Stimulated activated CD8-positive, alpha-beta memory T cell treated with anti-CD3 and anti-CD28 coated beads, Interleukin-4, amount 100 ng/mL, for 48 hours (primary cell): Measurements from ENCODE around the gene NEK10.
A peak's percentile ranks its signal among the peaks of the same experiment; 100 is the strongest.
"Not testable (repeated sequence)": the region's sequence is repeated elsewhere in the genome, so short reads cannot be mapped to it uniquely, and the experiment has no call there.

Experiments used
- DNase-seq: peaks from one replicate; pipeline ENCODE4 v3.0.0-alpha.2; 2020

Gene NEK10

GRCh38 chr3:27368831-27369607, at the start of gene NEK10:
TSS of gene NEK10 (minus strand) at chr3:27369383. CDS start at chr3:27352882, 16,501 bp downstream.
- DNase-seq, result peak; percentile 92

GRCh38 chr3:27415202-27415601, 46.0 kb upstream of the NEK10 start:
- DNase-seq, result no peak

GRCh38 chr3:27392950-27393679, 23.9 kb upstream of the NEK10 start:
- no peak for DNase-seq

GRCh38 chr3:27392414-27392813, 23.2 kb upstream of the NEK10 start:
- DNase-seq, result not testable (repeated sequence)

GRCh38 chr3:27391796-27392195, 22.6 kb upstream of the NEK10 start:
- DNase-seq, result no peak

- DNase-seq, result no peak
Observed at GRCh38 chr3:27387625-27388024, 18.4 kb upstream of the NEK10 start.

- DNase-seq, result no peak
Observed at GRCh38 chr3:27385504-27385903, 16.3 kb upstream of the NEK10 start.

GRCh38 chr3:27384191-27384590, 15.0 kb upstream of the NEK10 start:
- no peak for DNase-seq

- no peak for DNase-seq
Observed at GRCh38 chr3:27380433-27381357, 11.5 kb upstream of the NEK10 start.

GRCh38 chr3:27378331-27378730, 9.1 kb upstream of the NEK10 start:
- no peak for DNase-seq

GRCh38 chr3:27376109-27376772, 7.1 kb upstream of the NEK10 start:
- DNase-seq, result no peak

- no peak for DNase-seq
Observed at GRCh38 chr3:27366062-27366591, 3.1 kb downstream of the NEK10 start.

- DNase-seq, result no peak
Observed at GRCh38 chr3:27360113-27361078, 8.8 kb downstream of the NEK10 start.

- no peak for DNase-seq
Observed at GRCh38 chr3:27358372-27358771, 10.8 kb downstream of the NEK10 start.

GRCh38 chr3:27357665-27358258, 11.4 kb downstream of the NEK10 start:
- DNase-seq, result peak; percentile 67

GRCh38 chr3:27356976-27357375, 12.2 kb downstream of the NEK10 start:
- DNase-seq, result no peak

GRCh38 chr3:27354588-27355203, 14.5 kb downstream of the NEK10 start:
- DNase-seq, result no peak

- no peak for DNase-seq
Observed at GRCh38 chr3:27354161-27354560, 15.0 kb downstream of the NEK10 start.

- no peak for DNase-seq
Observed at GRCh38 chr3:27353221-27353620, 16.0 kb downstream of the NEK10 start.

- DNase-seq, result no peak
Observed at GRCh38 chr3:27352047-27352446, 17.1 kb downstream of the NEK10 start.
